ENCODE results near the gene BACE1-AS. TPM values are rescaled to one million over a fixed set of nuclear protein-coding genes. Genes with fewer than 3 reads are reported as not detected.

Gene BACE1-AS
- total and polyA plus RNA-seq, 2 of the 8 experiments (the other 6 are each of a cell fraction or from before 2014, with no cell fraction given): 14.9 to 17.4 TPM

GRCh38 chr11:117303646-117304315 is 12.6 kb downstream of the BACE1-AS start:
- Histone ChIP-seq H4K91ac (replicated peaks; ENCODE audit: insufficient read length, low read length) (no peak overlapping the region), H4K8ac (ENCODE audit: extremely low read depth, insufficient read depth, low read length) (no peak overlapping the region), H3K27me3 (replicated peaks in 1 of 4; ENCODE audit: control insufficient read depth in 3 of 4, extremely low read depth in 1 of 4, insufficient read depth in 3 of 4, low read length in 3 of 4) (no peaks in the 10 kb centered on the region), H3K4me1 (replicated peaks in 1 of 4; ENCODE audit: control insufficient read depth in 3 of 4, insufficient read depth in 4 of 4, low read length in 3 of 4) (peaks cover 7 to 23% (median 15%) of the 10 kb centered on the region in 4 experiments), H2AK5ac (ENCODE audit: low read depth, low read length) (no peak overlapping the region), H2AFZ (ENCODE audit: low read length) (0 out of 2 replicates have a peak overlapping the region, but pooled peaks have one; percentile 4), H3K56ac (replicated peaks; ENCODE audit: insufficient read length, low read depth, low read length) (no peak overlapping the region), H3K9ac (replicated peaks in 1 of 4; ENCODE audit: extremely low read depth in 1 of 4, low read depth in 3 of 4, low read length in 3 of 4) (no peak overlapping the region), H3K18ac (ENCODE audit: extremely low read depth, low read length) (no peak overlapping the region), H3K27ac (ENCODE audit: low read depth, low read length) (no peak overlapping the region), H3K4ac (replicated peaks; ENCODE audit: insufficient read length, low read depth, low read length) (no peak overlapping the region), H3K4me2 (ENCODE audit: insufficient read depth in 1 of 2, low read depth in 2 of 2, low read length in 2 of 2) (no peak overlapping the region), H3K23me2 (ENCODE audit: low read depth, low read length) (no peaks in the 10 kb centered on the region), H3K14ac (ENCODE audit: insufficient read length) (no peak overlapping the region), H2BK15ac (ENCODE audit: low read length) (peak overlapping the region; percentile 10; the same call in 1 of the 2 replicates), H2BK5ac (ENCODE audit: low read depth, low read length) (peak overlapping the region; percentile 79; the same call in 1 of the 2 replicates), H3K4me3 (ENCODE audit: extremely low read depth in 1 of 4, insufficient read depth in 2 of 4, low read depth in 3 of 4, low read length in 4 of 4) (no peak overlapping the region), H4K5ac (ENCODE audit: insufficient read length, low read depth, low read length) (no peak overlapping the region), H3K79me1 (ENCODE audit: low read depth, low read length) (no peaks in the 10 kb centered on the region), H2BK120ac (replicated peaks; ENCODE audit: low read depth, low read length) (no peak overlapping the region), H2BK20ac (ENCODE audit: low read length) (no peak overlapping the region), H3K79me2 (ENCODE audit: control insufficient read depth in 1 of 2, insufficient read depth in 2 of 2, low read length in 2 of 2) (no peaks in the 10 kb centered on the region), H3K23ac (ENCODE audit: insufficient read length) (no peak overlapping the region), H3K9me3 (ENCODE audit: insufficient read depth in 2 of 2, low read depth in 1 of 2, low read length in 1 of 2) (no peaks in the 10 kb centered on the region), H4K20me1 (replicated peaks in 1 of 2; ENCODE audit: control insufficient read depth in 1 of 2, insufficient read depth in 2 of 2, low read length in 2 of 2) (no peaks in the 10 kb centered on the region), H3K36me3 (ENCODE audit: control insufficient read depth in 2 of 4, insufficient read depth in 4 of 4, low read length in 3 of 4) (no peaks in the 10 kb centered on the region), H2BK12ac (ENCODE audit: low read depth, low read length) (no peak overlapping the region; the same call in 1 of the 2 replicates)
- ChIA-PET POLR2A (ENCODE audit: partially characterized antibody) (interaction anchor here (0.8 to 2.0 kb wide), 8 partner anchors 11 to 24 kb away, joined by 3 to 6 read pairs (median 4); partner anchors contain the start of genes BACE1 and BACE1-AS), CTCF (ENCODE audit: partially characterized antibody) (interaction anchor here (0.8 to 1.6 kb wide), 6 partner anchors 9 to 518 kb away, joined by 3 to 5 read pairs (median 3); partner anchors contain the start of gene BACE1-AS)
- TF ChIP-seq CHD2 (IDR thresholded peaks at IDR 0.05; ENCODE audit: low read length) (no peak), BCL11A (IDR thresholded peaks at IDR 0.05; ENCODE audit: low read depth in 2 of 2, low read length in 2 of 2) (no peak), MAX (IDR thresholded peaks at IDR 0.05) (0 out of 2 replicates have a peak, but pooled peaks have one; percentile 29), CEBPB (IDR thresholded peaks at IDR 0.05; ENCODE audit: low read depth, low read length) (0 out of 2 replicates have a peak, but pooled peaks have one; percentile 18), SRF (IDR thresholded peaks at IDR 0.05; ENCODE audit: low read depth, low read length) (no peak), KDM1A (IDR thresholded peaks at IDR 0.05; ENCODE audit: borderline replicate concordance, low read length) (no peak), TBP (IDR thresholded peaks at IDR 0.05; ENCODE audit: low read depth, low read length) (no peak)
- no peak for FAIRE-seq
- 75% methylated on average over 5 of the region's 5 CpGs; no CpG with 5 or more reads in 1 of the 2 experiments for WGBS, 2 experiments (ENCODE audit: extremely low coverage in 1 of 2, insufficient coverage in 1 of 2, insufficient read length in 1 of 2, insufficient replicate concordance in 2 of 2, low coverage in 1 of 2, low lambda C conversion rate in 2 of 2, missing lambda C conversion rate in 1 of 2)
- DNase-seq (ENCODE audit: low read depth in 1 of 2, low spot score in 2 of 2): no peak
